Femur (tissue), 1 donor: Measurements from ENCODE around the gene USP36.
A peak's percentile ranks its signal among the peaks of the same experiment; 100 is the strongest.

Experiments
- DNase-seq: peaks from one replicate; pipeline ENCODE4 v3.0.0-alpha.2; 2017

USP36 gene

GRCh38 chr17:78836420-78837021 lies 4.1 kb downstream of the USP36 start:
- DNase-seq, result no peak

DNA sequence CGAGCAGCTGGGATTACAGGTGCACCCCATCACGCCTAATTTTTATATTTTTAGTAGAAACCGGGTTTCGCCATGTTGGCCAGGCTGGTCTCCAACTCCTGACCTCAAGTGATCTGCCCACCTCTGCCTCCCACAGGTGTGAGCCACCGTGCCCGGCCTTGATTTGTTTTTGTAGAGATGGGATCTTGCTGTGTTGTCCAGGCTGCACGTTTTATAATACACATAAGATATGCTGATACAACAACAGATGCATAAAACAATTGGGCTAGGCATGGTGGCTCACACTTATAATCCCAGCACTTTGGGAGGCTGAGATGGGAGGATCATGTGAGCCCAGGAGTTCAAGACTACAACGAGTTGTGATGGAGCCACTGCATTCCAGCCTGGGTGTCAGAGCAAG lies 6.0 kb downstream of the USP36 start:
- no peak for DNase-seq

GRCh38 chr17:78832541-78832810 lies 8.1 kb downstream of the USP36 start:
- no peak for DNase-seq

DNA sequence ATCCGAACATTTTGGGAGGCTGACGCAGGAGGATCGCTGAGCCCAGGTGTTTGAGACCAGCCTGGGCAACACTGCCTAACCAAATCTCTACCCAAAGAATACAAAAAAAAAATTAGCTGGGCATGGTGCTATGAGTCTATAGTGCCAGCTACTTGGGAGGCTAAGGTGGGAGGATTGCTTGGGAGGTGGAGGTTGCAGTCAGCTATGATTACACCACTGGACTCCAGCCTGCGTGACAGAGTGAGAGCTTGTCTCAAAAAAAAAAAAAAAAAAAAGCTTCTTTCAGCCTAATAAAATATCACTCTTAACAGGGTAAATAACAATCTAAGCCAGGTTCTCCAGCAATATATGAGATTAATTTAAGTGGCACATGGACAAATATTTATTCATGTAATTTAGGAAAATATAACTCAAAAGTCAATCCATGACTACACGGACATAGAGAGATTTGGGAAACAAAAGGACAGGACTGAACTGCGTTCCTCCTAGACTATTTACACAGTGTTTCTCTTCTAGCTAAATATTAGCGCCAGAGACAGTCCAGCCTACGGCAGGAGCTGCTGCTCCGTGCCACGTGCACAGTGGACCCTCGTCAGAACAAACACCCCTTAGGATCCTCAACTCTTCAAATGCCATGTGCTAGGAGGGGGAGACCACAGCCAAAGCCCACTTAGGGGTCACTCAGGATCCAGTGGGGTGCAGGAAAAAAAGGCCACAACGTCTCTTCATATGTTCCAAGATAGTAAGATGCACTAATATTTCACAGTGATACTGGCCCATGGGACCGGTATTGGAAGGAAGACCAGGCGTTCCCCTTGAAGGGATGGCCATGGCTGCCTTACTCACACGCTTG lies 8.7 kb downstream of the USP36 start:
- no peak for DNase-seq

GRCh38 chr17:78829477-78829876 lies 11.1 kb downstream of the USP36 start:
- no peak for DNase-seq

DNA sequence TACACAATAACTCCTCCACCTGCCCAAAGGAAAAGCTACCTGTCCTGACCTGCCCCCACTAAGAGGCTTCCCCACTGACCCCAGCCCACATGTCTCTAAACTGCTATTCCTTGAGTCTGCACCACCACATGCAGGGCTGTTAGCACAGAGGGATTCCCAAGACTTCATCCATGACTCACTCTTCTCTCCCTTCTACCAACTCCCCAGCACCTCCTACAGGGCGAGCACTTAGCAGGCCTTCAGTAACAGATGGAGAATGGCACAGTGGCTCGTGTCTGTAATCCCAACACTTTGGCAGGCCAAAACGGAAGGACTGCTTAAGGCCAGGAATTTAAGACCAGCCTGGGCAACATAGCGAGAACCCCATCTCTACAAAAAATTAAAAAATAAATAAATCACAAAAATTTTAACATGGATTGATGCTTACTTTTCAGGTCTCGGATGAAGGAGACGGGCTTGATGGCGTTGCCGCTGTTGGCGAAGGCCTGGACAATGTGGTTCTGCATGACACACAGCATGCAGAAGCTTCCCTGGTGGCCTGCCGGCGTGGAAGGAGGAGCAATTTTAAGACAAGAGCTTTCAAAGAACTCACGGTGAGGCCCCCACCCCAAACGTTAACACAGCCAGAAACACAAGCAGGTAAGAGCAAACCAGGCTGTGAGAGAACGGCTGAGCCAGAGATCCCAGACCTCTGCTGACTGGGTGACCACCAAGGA lies 12.0 kb downstream of the USP36 start:
- no peak for DNase-seq

DNA sequence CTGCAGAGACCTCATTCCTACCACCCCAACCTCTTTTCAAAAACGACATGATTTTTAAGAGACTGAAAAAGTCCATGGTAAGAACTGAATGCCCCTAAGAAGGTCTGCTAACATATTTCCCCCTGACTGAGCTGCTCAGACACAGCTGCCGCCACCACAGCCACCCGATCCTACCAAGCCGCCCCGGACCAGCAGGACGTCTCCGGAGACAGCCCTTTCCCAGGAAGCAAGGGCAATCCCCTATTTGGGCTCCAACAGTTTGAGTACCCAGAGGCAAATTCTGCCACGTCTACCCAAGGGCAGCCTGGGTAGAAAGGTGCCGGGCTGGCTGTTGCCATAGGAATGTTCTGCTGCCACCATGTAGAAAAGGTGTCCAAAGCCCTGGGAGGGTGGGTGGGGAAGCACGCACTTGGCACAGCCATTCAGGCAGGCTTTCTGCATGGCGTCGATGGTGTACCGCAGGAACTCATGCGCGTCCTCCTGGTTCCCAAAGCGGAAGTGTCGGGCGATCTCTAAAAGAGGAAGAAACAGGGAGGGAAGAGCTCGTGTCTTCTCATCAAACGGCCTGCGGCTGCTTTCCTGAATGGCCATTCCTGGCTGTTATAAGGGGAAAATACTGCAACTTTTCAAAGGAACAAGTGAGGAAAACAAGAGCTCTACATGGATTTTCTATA lies 13.6 kb downstream of the USP36 start:
- DNase-seq, result no peak

- DNase-seq, result no peak
These were observed 14.2 kb downstream of the USP36 start for GRCh38 chr17:78826421-78826820.

GRCh38 chr17:78825696-78826095 lies 14.9 kb downstream of the USP36 start:
- DNase-seq, result no peak

DNA sequence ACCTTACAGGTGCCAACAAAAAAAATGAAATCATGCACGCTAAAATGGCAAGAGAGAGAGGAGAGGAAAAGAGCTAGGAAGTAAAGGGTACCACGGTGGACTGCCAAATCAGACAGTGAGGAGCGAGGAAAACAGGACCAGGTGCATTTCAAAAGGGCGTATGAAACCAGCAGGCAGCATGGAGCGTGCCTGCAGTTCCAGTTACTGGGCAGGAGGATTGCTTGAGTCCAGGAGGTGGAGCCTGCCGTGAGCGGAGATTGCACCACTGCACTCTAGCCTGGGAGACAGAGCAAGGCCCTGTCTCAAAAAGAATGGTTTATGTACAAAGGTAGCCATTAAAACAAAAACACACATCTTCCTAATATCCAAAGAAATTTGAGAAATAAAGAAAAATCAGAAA lies 16.4 kb downstream of the USP36 start:
- DNase-seq, result no peak

DNA sequence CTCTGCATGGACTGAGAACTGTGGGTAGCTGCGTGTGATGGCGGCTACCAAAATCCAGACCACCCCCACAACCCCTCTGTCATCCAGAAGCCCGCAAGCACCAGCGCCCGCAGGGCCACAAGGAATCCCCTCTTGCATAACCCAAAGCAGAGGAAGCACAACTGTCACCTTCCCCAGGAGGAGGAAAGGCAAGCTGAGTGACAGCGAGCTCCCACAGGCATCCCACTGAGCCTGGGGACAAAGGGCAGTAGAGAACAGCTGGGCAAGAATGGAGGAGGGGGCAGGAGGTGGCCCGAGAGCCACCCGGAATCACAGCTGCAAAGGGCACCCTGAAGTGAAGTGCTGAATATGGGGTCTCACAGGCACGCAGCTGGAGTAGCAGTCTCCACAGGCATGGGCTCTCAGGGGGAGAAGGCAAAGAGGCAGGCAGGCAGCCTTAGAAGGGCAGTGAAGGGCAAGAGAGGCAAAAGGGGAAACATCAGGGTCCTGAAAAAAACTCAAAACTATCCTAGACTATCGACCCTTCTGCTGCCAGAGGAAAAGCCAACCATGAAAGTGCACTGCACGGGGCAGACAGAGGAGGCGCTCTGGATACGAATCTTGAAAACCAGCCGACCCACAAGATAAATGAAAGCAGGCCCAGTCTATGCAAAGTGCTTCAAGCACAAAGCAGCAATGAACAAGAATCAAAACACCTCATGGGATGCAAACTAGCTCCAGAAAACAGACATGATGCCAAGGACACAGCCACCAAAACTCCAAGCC lies 17.1 kb downstream of the USP36 start:
- DNase-seq, result no peak

DNA sequence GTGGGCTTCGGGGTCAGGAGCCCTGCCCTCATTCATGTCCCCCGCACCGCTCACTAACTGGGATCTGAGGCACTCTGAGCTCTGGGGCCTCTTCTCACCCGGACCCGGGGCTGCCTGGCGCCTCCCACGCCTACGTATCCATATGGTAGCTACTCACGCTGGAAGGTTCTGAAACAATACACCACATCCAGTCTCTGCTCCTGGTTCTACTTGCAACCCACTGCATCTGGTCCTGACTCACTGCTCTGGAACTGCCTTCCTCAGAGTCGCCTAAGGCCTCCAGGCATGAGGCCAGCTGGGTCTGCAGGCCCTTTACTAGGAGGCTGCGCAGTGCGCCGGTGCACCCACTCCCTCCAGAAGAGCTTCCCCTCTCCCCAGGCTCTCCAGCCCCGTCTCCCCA lies 18.1 kb downstream of the USP36 start:
- DNase-seq, result no peak

GRCh38 chr17:78821961-78822360 lies 18.7 kb downstream of the USP36 start:
- DNase-seq, result no peak

DNA sequence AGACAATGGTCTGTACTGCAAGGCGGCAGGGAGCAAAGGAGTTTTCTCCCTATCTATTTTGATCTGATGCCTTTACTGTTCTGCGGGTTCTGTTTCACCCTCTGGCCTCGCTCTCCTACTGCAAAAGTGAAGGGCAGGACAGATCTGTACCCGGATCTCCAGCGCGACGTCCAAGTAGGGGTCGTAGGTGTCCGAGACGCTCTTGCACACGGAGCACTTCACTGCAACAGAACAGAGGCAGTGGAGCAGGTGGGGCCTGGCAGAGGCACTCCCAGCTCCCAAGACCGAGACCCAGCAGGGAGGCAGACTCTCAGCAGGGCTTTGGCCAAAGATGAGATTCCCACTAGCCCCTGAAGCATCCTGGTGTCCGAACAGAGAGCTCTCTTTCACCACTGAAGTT lies 19.8 kb downstream of the USP36 start:
- no peak for DNase-seq

DNA sequence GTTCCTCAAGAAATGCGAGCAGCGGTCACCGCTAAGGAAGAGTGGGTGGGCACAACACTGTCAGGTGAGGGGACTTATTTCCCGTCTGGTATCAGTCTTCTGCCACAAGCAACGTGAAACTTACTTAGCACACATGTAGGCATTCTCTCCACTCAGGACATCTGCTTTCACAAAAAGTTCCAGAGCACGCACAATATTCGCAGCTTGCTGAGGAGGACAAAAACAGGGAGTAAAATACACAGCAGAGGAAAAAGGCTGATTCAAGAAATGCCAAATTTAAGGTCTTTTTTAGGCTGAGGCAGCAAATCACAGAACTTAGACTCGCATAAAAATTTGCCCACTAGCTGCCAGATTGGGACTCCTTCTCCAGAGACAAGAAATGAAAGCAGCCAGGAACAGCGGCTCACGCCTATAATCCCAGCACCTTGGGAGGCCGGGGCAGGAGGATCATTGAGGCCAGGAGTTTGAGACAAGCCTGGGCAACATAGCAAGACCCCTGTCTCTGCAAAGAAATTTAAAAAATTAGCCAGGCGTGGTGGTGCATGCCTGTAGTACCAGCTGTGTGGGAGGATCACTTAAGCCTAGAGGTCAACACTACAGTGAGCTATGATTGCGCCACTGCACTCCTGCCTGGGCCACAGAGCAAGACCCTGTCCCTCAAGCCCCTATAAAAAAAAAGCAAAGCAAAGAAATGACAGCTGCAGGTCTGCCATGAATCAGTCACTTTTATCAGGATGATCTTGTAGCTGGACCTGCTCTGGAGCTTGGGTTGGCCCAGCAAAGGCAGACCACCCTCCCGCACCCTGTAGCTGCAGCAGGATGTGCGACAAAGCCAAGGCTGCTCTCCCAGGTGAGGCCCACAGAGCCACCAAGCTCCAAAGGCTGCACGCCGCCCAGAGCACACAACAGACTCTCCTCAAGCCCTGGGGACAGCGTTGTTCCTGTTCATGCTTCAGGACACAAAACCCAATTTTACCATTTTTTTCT lies 20.5 kb downstream of the USP36 start:
- DNase-seq, result no peak

DNA sequence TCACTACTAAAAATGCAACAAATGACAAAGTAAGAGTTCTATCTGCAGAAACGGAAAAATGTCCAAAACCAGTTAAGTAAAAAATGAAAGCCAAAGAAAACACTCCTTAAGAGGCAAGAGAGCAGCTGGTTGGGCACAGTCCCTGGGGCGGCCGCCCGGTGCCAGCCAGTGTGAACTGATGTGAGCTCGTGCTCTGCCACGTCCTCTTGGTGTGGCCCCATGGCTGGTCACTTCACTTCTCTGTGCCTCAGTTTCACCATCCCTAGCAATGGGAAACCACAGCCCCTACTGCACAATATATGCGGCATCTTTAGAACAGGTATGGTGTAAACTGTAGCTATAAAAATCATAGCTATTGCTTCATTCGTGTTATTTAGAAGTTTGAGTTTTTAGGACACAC lies 21.2 kb downstream of the USP36 start:
- DNase-seq, result no peak

GRCh38 chr17:78818932-78819331 lies 21.7 kb downstream of the USP36 start:
- DNase-seq, result no peak

- DNase-seq, result no peak
These were observed 22.3 kb downstream of the USP36 start for GRCh38 chr17:78818152-78818846.

DNA sequence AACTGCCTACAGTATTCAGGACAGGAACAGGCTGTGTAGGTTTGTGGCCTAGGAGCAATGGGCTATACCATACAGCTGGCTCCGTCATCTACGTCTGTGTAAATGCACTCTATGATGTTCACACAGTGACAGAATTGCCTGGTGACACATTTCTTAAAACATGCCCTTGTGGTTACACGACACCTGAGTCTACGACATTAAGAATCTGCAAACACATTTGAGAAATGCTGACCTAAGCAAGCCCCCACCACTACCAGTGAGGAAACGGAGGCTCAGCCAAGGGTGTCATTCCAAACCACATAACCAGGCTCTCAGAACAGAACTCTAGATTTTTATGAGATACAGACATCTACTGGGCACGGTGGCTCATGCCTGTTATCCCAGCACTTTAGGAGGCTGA lies 23.5 kb downstream of the USP36 start:
- no peak for DNase-seq

GRCh38 chr17:78815696-78816095 lies 24.9 kb downstream of the USP36 start:
- no peak for DNase-seq

- DNase-seq, result peak; percentile 60
These were observed 27.8 kb downstream of the USP36 start for GRCh38 chr17:78812855-78813254.
